Panc1 (cell line): Measurements from ENCODE around the gene F2. TPM values are rescaled to one million over a fixed set of nuclear protein-coding genes. Genes with fewer than 3 reads are reported as not detected.

ENCODE experiments used
- ATAC-seq: fragments of 200-7000 bp; cut with Tn5 transposase; 2 replicates; pipeline ENCODE4 v1.9.1; 2020; ENCODE audit warnings: mild to moderate bottlenecking, moderate library complexity
- BruUV-seq: library from RNA; stranded (reverse); fragments of 400-500 nt; replicated peaks from 2 replicates; lab custom pipeline; 2021; lab: Mats Ljungman, UMichigan
- CTCF ChIA-PET: fragments of 300-600 bp; sonication (Branson Sonifier 250); formaldehyde crosslinking; loops from one replicate; lab custom pipeline; 2022; ENCODE audit warnings: antibody characterized with exemption; lab: Charles Lee
- POLR2A ChIA-PET: fragments of 300-600 bp; sonication (Branson Sonifier 250); formaldehyde crosslinking; loops from one replicate; lab custom pipeline; 2022; ENCODE audit warnings: antibody characterized with exemption; lab: Charles Lee
- DNase-seq: peaks from one replicate; pipeline ENCODE4 v3.0.0-alpha.2; 2010; ENCODE audit warnings: low read depth, low spot score
- H3K27ac ChIP-seq: 2 replicates; pipeline ENCODE4 v1.5.1; 2011; ENCODE audit warnings: mild to moderate bottlenecking, low read length, inconsistent platforms
- H3K27me3 ChIP-seq: fragments of 200-500 bp; sonication (Bioruptor generic); 2 replicates; pipeline ENCODE4 v1.6.0; 2014; ENCODE audit warnings: low read length, inconsistent platforms; ENCODE audit not compliant: control insufficient read depth, insufficient read depth
- H3K36me3 ChIP-seq: fragments of 200-500 bp; sonication (Bioruptor generic); 2 replicates; pipeline ENCODE4 v1.5.1; 2014; ENCODE audit warnings: inconsistent platforms, mild to moderate bottlenecking, low read length, moderate library complexity; ENCODE audit not compliant: control insufficient read depth, insufficient read depth
- H3K4me1 ChIP-seq: 2 replicates; pipeline ENCODE4 v1.5.1; 2011; ENCODE audit warnings: inconsistent platforms, mild to moderate bottlenecking, low read length, moderate library complexity; ENCODE audit not compliant: control insufficient read depth, insufficient read depth
- H3K4me3 ChIP-seq, 2 experiments: 2 replicates each; pipeline ENCODE4 v1.5.1; 2011 to 2012; ENCODE audit warnings: low read depth in 2 of 2, low read length in 2 of 2, mild to moderate bottlenecking in 2 of 2, inconsistent platforms in 1 of 2, moderate library complexity in 1 of 2
- H3K9me3 ChIP-seq: fragments of 200-500 bp; sonication (Bioruptor generic); 2 replicates; pipeline ENCODE4 v1.5.1; 2014; ENCODE audit warnings: low read depth, mild to moderate bottlenecking, inconsistent platforms, low read length, moderate library complexity; ENCODE audit not compliant: control insufficient read depth, insufficient read depth
- POLR2AphosphoS5 ChIP-seq: IDR thresholded peaks from 2 replicates; pipeline ENCODE4 v1.6.1; 2012; ENCODE audit warnings: mild to moderate bottlenecking, low read depth, low read length, moderate library complexity
- REST ChIP-seq, 2 experiments: IDR thresholded peaks; 2 replicates each; pipeline ENCODE4 v1.6.1; 2011 to 2012; ENCODE audit warnings: low read depth in 2 of 2, control low read depth in 1 of 2, low read length in 1 of 2, mild to moderate bottlenecking in 1 of 2, moderate library complexity in 1 of 2; ENCODE audit not compliant: insufficient read depth in 1 of 2
- SIN3A ChIP-seq: IDR thresholded peaks from 2 replicates; pipeline ENCODE4 v1.6.1; 2012; ENCODE audit warnings: low read depth, mild to moderate bottlenecking, low read length, moderate library complexity, borderline replicate concordance; ENCODE audit not compliant: insufficient read depth
- TCF7L2 ChIP-seq: IDR thresholded peaks from 2 replicates; pipeline ENCODE4 v1.6.1; 2011; ENCODE audit warnings: mild to moderate bottlenecking, low read depth, low read length, inconsistent platforms
- in situ Hi-C: cut with HindIII; loops from 2 replicates; pipeline ENCODE4 v1.10.0; 2016; ENCODE audit warnings: low sequenced_read_pairs, low pct_unique_long_range_greater_than_20kb
- intact Hi-C: fragments of 100-400 bp; cut with micrococcal nuclease; formaldehyde crosslinking; loops from one replicate; pipeline ENCODE4 v1.10.0; 2022; ENCODE audit not compliant: unreplicated experiment
- total RNA-seq: library from RNA; stranded (reverse); gene quantifications from one replicate; pipeline ENCODE4 v1.2.1, GENCODE V29; 2021; ENCODE audit not compliant: unreplicated experiment
- TF ChIP-seq, protein P1 (sequence below): fragments of 450-650 bp; IDR thresholded peaks from 2 replicates; pipeline ENCODE4 v1.5.1; 2017; ENCODE audit warnings: mild to moderate bottlenecking

F2 gene
- total RNA-seq, 1 experiment from 2014 or later = 0.64 TPM

DNA sequence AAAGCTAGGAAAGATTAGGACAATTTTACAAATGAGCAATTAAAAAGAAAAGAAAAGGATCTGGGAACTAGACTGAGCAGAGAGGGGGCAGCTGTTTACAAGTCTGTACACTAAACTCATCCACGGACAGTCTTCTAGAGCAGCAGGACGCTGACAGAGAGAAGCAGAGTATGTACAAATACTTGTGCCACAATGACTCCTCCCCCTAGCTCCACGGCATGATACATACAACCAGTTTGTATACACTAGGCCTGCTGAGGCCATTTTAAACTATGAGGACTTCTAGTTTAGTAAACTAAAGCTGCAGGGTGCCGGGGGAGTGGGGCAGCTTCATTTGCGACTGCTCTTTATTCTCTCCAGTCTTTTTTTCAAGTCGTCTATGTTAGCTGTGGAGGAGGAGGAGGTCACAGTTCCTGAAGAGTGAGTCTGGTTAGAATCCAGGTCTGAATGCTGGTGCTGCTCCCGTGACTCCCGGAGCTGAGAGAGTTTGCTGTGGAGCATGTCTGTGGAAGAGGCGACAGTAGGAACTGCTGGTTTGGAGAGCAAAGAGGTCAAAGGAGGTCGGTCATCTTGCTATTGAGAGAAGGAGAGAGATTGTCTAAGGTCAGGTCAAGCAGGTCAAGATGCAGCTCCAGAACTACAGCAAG lies 24.8 kb downstream of the F2 start:
- TF ChIP-seq, protein P1, sequence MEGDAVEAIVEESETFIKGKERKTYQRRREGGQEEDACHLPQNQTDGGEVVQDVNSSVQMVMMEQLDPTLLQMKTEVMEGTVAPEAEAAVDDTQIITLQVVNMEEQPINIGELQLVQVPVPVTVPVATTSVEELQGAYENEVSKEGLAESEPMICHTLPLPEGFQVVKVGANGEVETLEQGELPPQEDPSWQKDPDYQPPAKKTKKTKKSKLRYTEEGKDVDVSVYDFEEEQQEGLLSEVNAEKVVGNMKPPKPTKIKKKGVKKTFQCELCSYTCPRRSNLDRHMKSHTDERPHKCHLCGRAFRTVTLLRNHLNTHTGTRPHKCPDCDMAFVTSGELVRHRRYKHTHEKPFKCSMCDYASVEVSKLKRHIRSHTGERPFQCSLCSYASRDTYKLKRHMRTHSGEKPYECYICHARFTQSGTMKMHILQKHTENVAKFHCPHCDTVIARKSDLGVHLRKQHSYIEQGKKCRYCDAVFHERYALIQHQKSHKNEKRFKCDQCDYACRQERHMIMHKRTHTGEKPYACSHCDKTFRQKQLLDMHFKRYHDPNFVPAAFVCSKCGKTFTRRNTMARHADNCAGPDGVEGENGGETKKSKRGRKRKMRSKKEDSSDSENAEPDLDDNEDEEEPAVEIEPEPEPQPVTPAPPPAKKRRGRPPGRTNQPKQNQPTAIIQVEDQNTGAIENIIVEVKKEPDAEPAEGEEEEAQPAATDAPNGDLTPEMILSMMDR = no peak
- TF ChIP-seq REST (IDR thresholded peaks at IDR 0.05; ENCODE audit: insufficient read depth in 1 of 2, low read depth in 2 of 2, low read length in 1 of 2) (no peak), SIN3A (no peak), POLR2AphosphoS5 (no peak), TCF7L2 (no peak)
- intact Hi-C loops = no loop called here
- BruUV-seq = TSS peak; percentile 70

DNA sequence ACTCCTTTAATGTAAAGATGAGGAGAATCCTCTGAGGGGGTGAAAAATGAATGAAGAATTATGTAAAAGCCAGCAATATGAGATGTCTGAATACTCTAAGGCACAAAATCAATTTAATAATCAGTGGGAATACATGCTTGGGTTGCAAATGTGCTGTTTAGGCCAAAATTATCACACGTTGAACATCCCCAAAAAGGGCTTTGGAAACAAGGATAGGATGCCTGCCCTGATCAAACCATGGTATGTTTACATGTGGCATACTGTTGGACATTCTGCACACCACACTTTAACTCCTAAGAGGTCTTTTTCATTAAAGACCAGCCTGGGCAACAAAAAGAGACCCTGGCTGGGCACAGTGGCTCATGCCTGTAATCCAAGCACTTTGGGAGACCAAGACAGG lies 26.3 kb downstream of the F2 start:
- DNase-seq (no peak), ATAC-seq (no peak)
- BruUV-seq = no TSS peak
- intact Hi-C loops = no loop called here
- no peaks in the 10 kb centered on the region for H3K4me1 ChIP-seq
- in situ Hi-C loops = no loop called here
- no peak overlapping the region for H3K27ac ChIP-seq
- peaks cover 39% of the 10 kb centered on the region for H3K36me3 ChIP-seq
- CTCF ChIA-PET = no interaction called here
- H3K27me3 ChIP-seq = no peaks in the 10 kb centered on the region
- POLR2A ChIA-PET = no interaction called here
- no peak overlapping the region for H3K4me3 ChIP-seq
- TF ChIP-seq SIN3A (no peak), REST (IDR thresholded peaks at IDR 0.05; ENCODE audit: insufficient read depth in 1 of 2, low read depth in 2 of 2, low read length in 1 of 2) (no peak), TCF7L2 (no peak), POLR2AphosphoS5 (no peak)
- TF ChIP-seq, protein P1 = no peak
- no peaks in the 10 kb centered on the region for H3K9me3 ChIP-seq

More for the DNA sequence above, 24.8 kb downstream of the F2 start:
- H3K27me3 ChIP-seq = no peaks in the 10 kb centered on the region
- peaks cover 35% of the 10 kb centered on the region for H3K36me3 ChIP-seq
- POLR2A ChIA-PET = no interaction called here
- H3K9me3 ChIP-seq = no peaks in the 10 kb centered on the region
- no peak overlapping the region for H3K27ac ChIP-seq
- H3K4me3 ChIP-seq = no peak overlapping the region
- in situ Hi-C loops = no loop called here
- no peak for DNase-seq
- CTCF ChIA-PET = no interaction called here
- no peaks in the 10 kb centered on the region for H3K4me1 ChIP-seq
- ATAC-seq = no peak
